ENCODE results near the gene CLDN34. TPM values are rescaled to one million over a fixed set of nuclear protein-coding genes. Genes with fewer than 3 reads are reported as not detected.

Gene CLDN34
- total and polyA plus RNA-seq, 2 of the 13 experiments (the other 11 are each of a cell fraction or from before 2014, with no cell fraction given): not detected

DNA sequence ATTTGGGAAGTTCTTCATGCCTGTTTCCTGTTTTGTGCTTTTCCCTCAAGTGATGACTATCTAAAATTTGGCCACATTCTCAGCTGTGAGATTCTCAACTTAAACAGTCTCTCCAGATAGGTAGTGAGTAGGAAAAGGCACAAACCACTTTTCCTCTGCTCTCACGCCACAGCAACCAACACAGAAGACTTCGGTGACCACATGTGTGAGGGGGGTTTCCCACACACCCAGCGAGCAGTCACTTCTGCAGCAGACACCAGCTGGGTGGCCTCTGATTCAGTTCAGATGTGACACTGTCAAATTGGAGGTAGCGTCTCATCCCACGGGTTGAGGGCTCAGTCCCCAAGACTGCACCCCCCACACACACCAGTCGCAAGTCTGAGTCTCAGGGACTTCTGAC is 25.1 kb upstream of the CLDN34 start:
- CTCF ChIA-PET (ENCODE audit: low intra/inter-chr PET ratio, low total read pairs): no interaction called here
- in situ Hi-C loops (cut with HindIII; ENCODE audit: extremely low pct_ligation_motif_present, low pct_unique_long_range_greater_than_20kb) (no loop called here), intact Hi-C loops (cut with micrococcal nuclease; ENCODE audit: unreplicated experiment) (no loop called here)
- no peak for TF ChIP-seq ATF7-NPFF (CRISPR knock-in tag; IDR thresholded peaks at IDR 0.05; ENCODE audit: low read depth)
- TF ChIP-seq ATAD3A (CRISPR knock-in tag; IDR thresholded peaks at IDR 0.05): no peak
- TF ChIP-seq FOXM1 (CRISPR knock-in tag; IDR thresholded peaks at IDR 0.05): no peak
- TF ChIP-seq, protein P1, sequence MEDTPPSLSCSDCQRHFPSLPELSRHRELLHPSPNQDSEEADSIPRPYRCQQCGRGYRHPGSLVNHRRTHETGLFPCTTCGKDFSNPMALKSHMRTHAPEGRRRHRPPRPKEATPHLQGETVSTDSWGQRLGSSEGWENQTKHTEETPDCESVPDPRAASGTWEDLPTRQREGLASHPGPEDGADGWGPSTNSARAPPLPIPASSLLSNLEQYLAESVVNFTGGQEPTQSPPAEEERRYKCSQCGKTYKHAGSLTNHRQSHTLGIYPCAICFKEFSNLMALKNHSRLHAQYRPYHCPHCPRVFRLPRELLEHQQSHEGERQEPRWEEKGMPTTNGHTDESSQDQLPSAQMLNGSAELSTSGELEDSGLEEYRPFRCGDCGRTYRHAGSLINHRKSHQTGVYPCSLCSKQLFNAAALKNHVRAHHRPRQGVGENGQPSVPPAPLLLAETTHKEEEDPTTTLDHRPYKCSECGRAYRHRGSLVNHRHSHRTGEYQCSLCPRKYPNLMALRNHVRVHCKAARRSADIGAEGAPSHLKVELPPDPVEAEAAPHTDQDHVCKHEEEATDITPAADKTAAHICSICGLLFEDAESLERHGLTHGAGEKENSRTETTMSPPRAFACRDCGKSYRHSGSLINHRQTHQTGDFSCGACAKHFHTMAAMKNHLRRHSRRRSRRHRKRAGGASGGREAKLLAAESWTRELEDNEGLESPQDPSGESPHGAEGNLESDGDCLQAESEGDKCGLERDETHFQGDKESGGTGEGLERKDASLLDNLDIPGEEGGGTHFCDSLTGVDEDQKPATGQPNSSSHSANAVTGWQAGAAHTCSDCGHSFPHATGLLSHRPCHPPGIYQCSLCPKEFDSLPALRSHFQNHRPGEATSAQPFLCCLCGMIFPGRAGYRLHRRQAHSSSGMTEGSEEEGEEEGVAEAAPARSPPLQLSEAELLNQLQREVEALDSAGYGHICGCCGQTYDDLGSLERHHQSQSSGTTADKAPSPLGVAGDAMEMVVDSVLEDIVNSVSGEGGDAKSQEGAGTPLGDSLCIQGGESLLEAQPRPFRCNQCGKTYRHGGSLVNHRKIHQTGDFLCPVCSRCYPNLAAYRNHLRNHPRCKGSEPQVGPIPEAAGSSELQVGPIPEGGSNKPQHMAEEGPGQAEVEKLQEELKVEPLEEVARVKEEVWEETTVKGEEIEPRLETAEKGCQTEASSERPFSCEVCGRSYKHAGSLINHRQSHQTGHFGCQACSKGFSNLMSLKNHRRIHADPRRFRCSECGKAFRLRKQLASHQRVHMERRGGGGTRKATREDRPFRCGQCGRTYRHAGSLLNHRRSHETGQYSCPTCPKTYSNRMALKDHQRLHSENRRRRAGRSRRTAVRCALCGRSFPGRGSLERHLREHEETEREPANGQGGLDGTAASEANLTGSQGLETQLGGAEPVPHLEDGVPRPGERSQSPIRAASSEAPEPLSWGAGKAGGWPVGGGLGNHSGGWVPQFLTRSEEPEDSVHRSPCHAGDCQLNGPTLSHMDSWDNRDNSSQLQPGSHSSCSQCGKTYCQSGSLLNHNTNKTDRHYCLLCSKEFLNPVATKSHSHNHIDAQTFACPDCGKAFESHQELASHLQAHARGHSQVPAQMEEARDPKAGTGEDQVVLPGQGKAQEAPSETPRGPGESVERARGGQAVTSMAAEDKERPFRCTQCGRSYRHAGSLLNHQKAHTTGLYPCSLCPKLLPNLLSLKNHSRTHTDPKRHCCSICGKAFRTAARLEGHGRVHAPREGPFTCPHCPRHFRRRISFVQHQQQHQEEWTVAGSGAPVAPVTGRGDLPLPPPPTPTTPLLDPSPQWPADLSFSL (CRISPR knock-in tag; IDR thresholded peaks at IDR 0.05): no peak
- TF ChIP-seq RARG (CRISPR knock-in tag; IDR thresholded peaks at IDR 0.05; ENCODE audit: low read depth): no peak
- no peak for TF ChIP-seq ZNF501 (CRISPR knock-in tag; IDR thresholded peaks at IDR 0.05)
- TF ChIP-seq RFX5 (IDR thresholded peaks at IDR 0.05; ENCODE audit: low read depth, low read length): no peak
- TF ChIP-seq, protein P2, sequence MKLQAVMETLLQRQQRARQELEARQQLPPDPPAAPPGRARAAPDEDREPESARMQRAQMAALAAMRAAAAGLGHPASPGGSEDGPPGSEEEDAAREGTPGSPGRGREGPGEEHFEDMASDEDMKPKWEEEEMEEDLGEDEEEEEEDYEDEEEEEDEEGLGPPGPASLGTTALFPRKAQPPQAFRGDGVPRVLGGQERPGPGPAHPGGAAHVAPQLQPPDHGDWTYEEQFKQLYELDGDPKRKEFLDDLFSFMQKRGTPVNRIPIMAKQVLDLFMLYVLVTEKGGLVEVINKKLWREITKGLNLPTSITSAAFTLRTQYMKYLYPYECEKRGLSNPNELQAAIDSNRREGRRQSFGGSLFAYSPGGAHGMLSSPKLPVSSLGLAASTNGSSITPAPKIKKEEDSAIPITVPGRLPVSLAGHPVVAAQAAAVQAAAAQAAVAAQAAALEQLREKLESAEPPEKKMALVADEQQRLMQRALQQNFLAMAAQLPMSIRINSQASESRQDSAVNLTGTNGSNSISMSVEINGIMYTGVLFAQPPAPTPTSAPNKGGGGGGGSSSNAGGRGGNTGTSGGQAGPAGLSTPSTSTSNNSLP (IDR thresholded peaks at IDR 0.05; ENCODE audit: low read depth, low read length): no peak
- no peak for TF ChIP-seq ZBTB8A (CRISPR knock-in tag; IDR thresholded peaks at IDR 0.05; ENCODE audit: borderline replicate concordance, low read depth)
- TF ChIP-seq ZNF12 (CRISPR knock-in tag; IDR thresholded peaks at IDR 0.05): no peak
- no peak for TF ChIP-seq ZNF589 (CRISPR knock-in tag; conservative IDR thresholded peaks at IDR 0.05)
- TF ChIP-seq, protein P3, sequence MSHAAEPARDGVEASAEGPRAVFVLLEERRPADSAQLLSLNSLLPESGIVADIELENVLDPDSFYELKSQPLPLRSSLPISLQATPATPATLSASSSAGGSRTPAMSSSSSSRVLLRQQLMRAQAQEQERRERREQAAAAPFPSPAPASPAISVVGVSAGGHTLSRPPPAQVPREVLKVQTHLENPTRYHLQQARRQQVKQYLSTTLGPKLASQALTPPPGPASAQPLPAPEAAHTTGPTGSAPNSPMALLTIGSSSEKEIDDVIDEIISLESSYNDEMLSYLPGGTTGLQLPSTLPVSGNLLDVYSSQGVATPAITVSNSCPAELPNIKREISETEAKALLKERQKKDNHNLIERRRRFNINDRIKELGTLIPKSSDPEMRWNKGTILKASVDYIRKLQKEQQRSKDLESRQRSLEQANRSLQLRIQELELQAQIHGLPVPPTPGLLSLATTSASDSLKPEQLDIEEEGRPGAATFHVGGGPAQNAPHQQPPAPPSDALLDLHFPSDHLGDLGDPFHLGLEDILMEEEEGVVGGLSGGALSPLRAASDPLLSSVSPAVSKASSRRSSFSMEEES (CRISPR knock-in tag; IDR thresholded peaks at IDR 0.05): no peak
- TF ChIP-seq, protein P4, sequence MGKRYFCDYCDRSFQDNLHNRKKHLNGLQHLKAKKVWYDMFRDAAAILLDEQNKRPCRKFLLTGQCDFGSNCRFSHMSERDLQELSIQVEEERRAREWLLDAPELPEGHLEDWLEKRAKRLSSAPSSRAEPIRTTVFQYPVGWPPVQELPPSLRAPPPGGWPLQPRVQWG (CRISPR knock-in tag; IDR thresholded peaks at IDR 0.05; ENCODE audit: borderline replicate concordance, low read depth): no peak
- no peak for FAIRE-seq
- Histone ChIP-seq H3K27me3 (ENCODE audit: control insufficient read depth in 1 of 2, insufficient read depth in 2 of 2, low read length in 2 of 2) (no peaks in the 10 kb centered on the region), H3K4me1 (ENCODE audit: insufficient read depth, low read length) (no peaks in the 10 kb centered on the region), H3K4me2 (ENCODE audit: low read depth, low read length) (no peak overlapping the region), H2AFZ (ENCODE audit: low read length) (no peak overlapping the region), H3K9me3 (ENCODE audit: low read length) (no peaks in the 10 kb centered on the region), H3K4me3 (replicated peaks in 1 of 3; ENCODE audit: insufficient read depth in 1 of 3, low read depth in 2 of 3, low read length in 3 of 3) (no peak overlapping the region), H3K27ac (ENCODE audit: extremely low read length, insufficient read depth, low read length) (no peak overlapping the region), H3K79me2 (ENCODE audit: insufficient read depth, low read length) (no peaks in the 10 kb centered on the region), H3K36me3 (replicated peaks in 1 of 2; ENCODE audit: control insufficient read depth in 1 of 2, insufficient read depth in 2 of 2, low read length in 2 of 2) (peaks cover 3% of the 10 kb centered on the region in 2 experiments; a peak in 1 of 5 replicates), H3K9ac (ENCODE audit: insufficient read depth, low read depth, low read length) (no peak overlapping the region), H4K20me1 (ENCODE audit: insufficient read depth, low read length) (no peaks in the 10 kb centered on the region)
- POLR2A ChIA-PET: no interaction called here
- DNase-seq (ENCODE audit: low spot score): no peak
- BruUV-seq (replicated peaks): no TSS peak
- 100% methylated on average over 2 of the region's 6 CpGs for WGBS (ENCODE audit: low lambda C conversion rate)
- no peak for ATAC-seq
